HCT116 (cell line): ENCODE measurements around the gene IKZF3. TPM values are rescaled to one million over a fixed set of nuclear protein-coding genes. Genes with fewer than 3 reads are reported as not detected.

Source experiments
- ATAC-seq: fragments of 200-7000 bp; cut with Tn5 transposase; 2 replicates; pipeline ENCODE4 v1.9.1; 2020; ENCODE audit warnings: mild to moderate bottlenecking, moderate library complexity
- BruUV-seq: library from RNA; stranded (reverse); fragments of 400-500 nt; replicated peaks from 2 replicates; lab custom pipeline; 2021; lab: Mats Ljungman, UMichigan
- CTCF ChIA-PET: fragments of 300-600 bp; sonication (Branson Sonifier 250); formaldehyde crosslinking; loops from one replicate; lab custom pipeline; 2021; ENCODE audit warnings: antibody characterized with exemption; lab: Charles Lee
- POLR2A ChIA-PET: fragments of 300-600, 350-600 bp; sonication (Branson Sonifier 250); formaldehyde crosslinking; loops from one replicate; lab custom pipeline; 2021; ENCODE audit warnings: antibody characterized with exemption; lab: Charles Lee
- RAD21 ChIA-PET, 2 experiments: fragments of 300-600 bp; sonication (Branson Sonifier 250); formaldehyde crosslinking; loops; one replicate each; lab custom pipeline; 2023; ENCODE audit warnings: low total read pairs in 2 of 2; ENCODE audit not compliant: uncharacterized antibody in 2 of 2, unreplicated experiment in 2 of 2, low non-redundant PET in 1 of 2; lab: Charles Lee
- DNase-seq: peaks from one replicate; pipeline ENCODE4 v3.0.0-alpha.2; 2010; ENCODE audit warnings: low read depth, low spot score
- H2AFZ ChIP-seq: fragments of 200-600 bp; shearing (Covaris generic), sonication (generic); 2 replicates; pipeline ENCODE4 v1.6.1; 2017; ENCODE audit warnings: low read depth, mixed run types, mixed read lengths, antibody characterized with exemption, low read length; ENCODE audit not compliant: poor library complexity, severe bottlenecking
- H3K27ac ChIP-seq: 2 replicates; pipeline ENCODE4 v1.5.1; 2012; ENCODE audit warnings: low read depth, low read length
- H3K27me3 ChIP-seq: fragments of 200-600 bp; sonication (generic); 2 replicates; pipeline ENCODE4 v1.6.1; 2016; ENCODE audit warnings: mixed run types, low read length, mixed read lengths; ENCODE audit not compliant: insufficient read depth
- H3K36me3 ChIP-seq, 2 experiments: fragments of 200-500 bp in 1 of 2; fragments of 200-600 bp in 1 of 2; sonication (Bioruptor generic) in 1 of 2; sonication (generic) in 1 of 2; 2 replicates each; pipeline versions ENCODE4 v1.5.1 to v1.6.1; 2014 to 2016; ENCODE audit warnings: low read length in 2 of 2, inconsistent platforms in 1 of 2, mixed read lengths in 1 of 2, mixed run types in 1 of 2; ENCODE audit not compliant: insufficient read depth in 2 of 2, control insufficient read depth in 1 of 2
- H3K4me1 ChIP-seq, 2 experiments: fragments of 200-600 bp in 1 of 2; sonication (generic) in 1 of 2; 2 replicates each; pipeline versions ENCODE4 v1.5.1 to v1.6.1; 2012 to 2017; ENCODE audit warnings: low read length in 2 of 2, inconsistent platforms in 1 of 2, mild to moderate bottlenecking in 1 of 2, mixed read lengths in 1 of 2, mixed run types in 1 of 2, moderate library complexity in 1 of 2; ENCODE audit not compliant: insufficient read depth in 2 of 2, control insufficient read depth in 1 of 2
- H3K4me2 ChIP-seq: fragments of 200-600 bp; sonication (generic); 2 replicates; pipeline ENCODE4 v1.6.1; 2017; ENCODE audit warnings: mixed run types, low read length, mixed read lengths
- H3K4me3 ChIP-seq, 2 experiments: fragments of 200-600 bp in 1 of 2; sonication (generic) in 1 of 2; replicated peaks in 1 of 2; 2 replicates each; pipeline ENCODE4 v1.5.1; 2011 to 2016; ENCODE audit warnings: low read length in 2 of 2, control low read depth in 1 of 2, low read depth in 1 of 2, mild to moderate bottlenecking in 1 of 2, mixed read lengths in 1 of 2, mixed run types in 1 of 2
- H3K79me2 ChIP-seq: fragments of 200-600 bp; sonication (generic); 2 replicates; pipeline ENCODE4 v1.6.1; 2017; ENCODE audit warnings: mild to moderate bottlenecking, mixed run types, low read length, moderate library complexity, mixed read lengths; ENCODE audit not compliant: insufficient read depth
- H3K9ac ChIP-seq: fragments of 200-600 bp; sonication (generic); 2 replicates; pipeline ENCODE4 v1.6.1; 2016; ENCODE audit warnings: low read length, mixed read lengths
- H3K9me2 ChIP-seq: fragments of 200-600 bp; sonication (generic), shearing (Covaris generic); 2 replicates; pipeline ENCODE4 v1.6.1; 2017; ENCODE audit warnings: mixed run types, mild to moderate bottlenecking, moderate library complexity; ENCODE audit not compliant: insufficient read depth
- H3K9me3 ChIP-seq, 2 experiments: fragments of 200-500 bp in 1 of 2; fragments of 200-600 bp in 1 of 2; sonication (Bioruptor generic) in 1 of 2; sonication (generic) in 1 of 2; 2 replicates each; pipeline ENCODE4 v1.6.1; 2014 to 2017; ENCODE audit warnings: low read length in 2 of 2, mixed read lengths in 2 of 2, inconsistent platforms in 1 of 2, low read depth in 1 of 2, mild to moderate bottlenecking in 1 of 2, mixed run types in 1 of 2, moderate library complexity in 1 of 2; ENCODE audit not compliant: control insufficient read depth in 1 of 2, insufficient read depth in 1 of 2
- H4K20me1 ChIP-seq: fragments of 200-600 bp; sonication (generic), shearing (Covaris generic); 2 replicates; pipeline ENCODE4 v1.6.1; 2017; ENCODE audit warnings: mixed run types, mild to moderate bottlenecking, moderate library complexity; ENCODE audit not compliant: insufficient read depth
- CBX3 ChIP-seq: IDR thresholded peaks from 2 replicates; pipeline ENCODE4 v1.6.1; 2012; ENCODE audit warnings: low read depth
- CEBPB ChIP-seq: IDR thresholded peaks from 2 replicates; pipeline ENCODE4 v1.6.1; 2012; ENCODE audit warnings: low read depth
- MAX ChIP-seq: IDR thresholded peaks from 2 replicates; pipeline ENCODE4 v1.6.1; 2012
- SIN3A ChIP-seq: IDR thresholded peaks from 2 replicates; pipeline ENCODE4 v1.6.1; 2012; ENCODE audit warnings: low read depth
- YY1 ChIP-seq: IDR thresholded peaks from 2 replicates; pipeline ENCODE4 v1.6.1; 2011; ENCODE audit warnings: low read length, low read depth, moderate library complexity, mild to moderate bottlenecking; ENCODE audit not compliant: insufficient replicate concordance; ENCODE audit errors: extremely low read depth
- intact Hi-C: fragments of 100-400 bp; cut with micrococcal nuclease; formaldehyde crosslinking; loops from 2 replicates; pipeline ENCODE4 v1.10.0; 2022
- total RNA-seq: library from RNA; stranded (reverse); gene quantifications from one replicate; pipeline ENCODE4 v1.2.1, GENCODE V29; 2021; ENCODE audit not compliant: unreplicated experiment

Gene IKZF3
- total RNA-seq, 1 experiment from 2014 or later: 0.30 TPM

GRCh38 chr17:39776252-39776651 lies 87.9 kb downstream of the IKZF3 start:
- Histone ChIP-seq H3K4me2 (no peak overlapping the region), H3K9ac (no peak overlapping the region), H3K4me3 (no peak overlapping the region), H3K27ac (no peak overlapping the region), H2AFZ (no peak overlapping the region), H3K4me1 (peaks cover 0 to 5% of the 10 kb centered on the region in 2 experiments; a peak in 1 of 4 replicates), H3K27me3 (peaks cover 5% of the 10 kb centered on the region; the same call in 1 of the 2 replicates), H3K9me3 (no peaks in the 10 kb centered on the region), H3K9me2 (no peaks in the 10 kb centered on the region), H4K20me1 (no peaks in the 10 kb centered on the region), H3K79me2 (no peaks in the 10 kb centered on the region), H3K36me3 (no peaks in the 10 kb centered on the region)
- BruUV-seq: no TSS peak
- ATAC-seq (no peak), DNase-seq (no peak)
- no peak for TF ChIP-seq YY1
- intact Hi-C loops: no loop called here
- ChIA-PET RAD21 (no interaction called here), CTCF (interaction anchor here (1.3 kb wide), 1 partner anchor 154 kb away, joined by 3 read pairs; no protein-coding TSS in a partner anchor), POLR2A (no interaction called here)

- Histone ChIP-seq H4K20me1 (no peaks in the 10 kb centered on the region), H3K4me3 (no peak overlapping the region), H3K9me2 (no peaks in the 10 kb centered on the region), H3K9ac (no peak overlapping the region), H3K27me3 (peaks cover 5% of the 10 kb centered on the region; the same call in 1 of the 2 replicates), H3K27ac (no peak overlapping the region), H3K79me2 (no peaks in the 10 kb centered on the region), H2AFZ (no peak overlapping the region), H3K36me3 (no peaks in the 10 kb centered on the region), H3K9me3 (no peaks in the 10 kb centered on the region), H3K4me1 (peaks cover 6 to 17% of the 10 kb centered on the region in 2 experiments; a peak in 3 of 4 replicates), H3K4me2 (no peak overlapping the region)
- BruUV-seq: no TSS peak
- RAD21 ChIA-PET: no interaction called here
- DNase-seq (no peak), ATAC-seq (no peak)
- no peak for TF ChIP-seq SIN3A
- CTCF ChIA-PET: interaction anchor here (1.3 kb wide), 1 partner anchor 153 kb away, joined by 3 read pairs; no protein-coding TSS in a partner anchor
- intact Hi-C loops: no loop called here
- POLR2A ChIA-PET: no interaction called here
Observed at GRCh38 chr17:39775031-39775430, 89.1 kb downstream of the IKZF3 start.

- no peak overlapping the region for H3K27ac ChIP-seq
- H3K27me3 ChIP-seq: peaks cover 6% of the 10 kb centered on the region; the same call in 1 of the 2 replicates
- H3K36me3 ChIP-seq: no peaks in the 10 kb centered on the region
- H3K4me2 ChIP-seq: no peak overlapping the region
- H3K9ac ChIP-seq: no peak overlapping the region
- intact Hi-C loops: no loop called here
- CTCF ChIA-PET: no interaction called here
- BruUV-seq: no TSS peak
- TF ChIP-seq CEBPB: no peak
- peak; percentile 57; the same call in 1 of the 2 replicates for TF ChIP-seq MAX
- TF ChIP-seq CBX3: peak; percentile 41; the same call in 1 of the 2 replicates
- TF ChIP-seq, all 23 proteins: peak for 2
- POLR2A ChIA-PET: no interaction called here
- Histone ChIP-seq H3K79me2 (no peaks in the 10 kb centered on the region), H4K20me1 (no peaks in the 10 kb centered on the region), H3K9me3 (no peaks in the 10 kb centered on the region), H3K4me3 (no peak overlapping the region), H3K9me2 (no peaks in the 10 kb centered on the region), H2AFZ (no peak overlapping the region), H3K4me1 (peaks cover 12 to 26% of the 10 kb centered on the region in 2 experiments)
- DNase-seq: no peak
- no peak for ATAC-seq
- RAD21 ChIA-PET: no interaction called here
Observed at GRCh38 chr17:39774047-39774446, 90.1 kb downstream of the IKZF3 start.
